Ishikawa (cell line): ENCODE data around the gene SYNDIG1.

Source experiments
- CEBPB ChIP-seq: IDR thresholded peaks from 2 replicates; pipeline ENCODE4 v1.6.1; 2012
- CREB1 ChIP-seq: IDR thresholded peaks from 2 replicates; pipeline ENCODE4 v1.6.1; 2012; ENCODE audit warnings: low read depth
- EGR1 ChIP-seq: IDR thresholded peaks from 2 replicates; pipeline ENCODE4 v1.6.1; 2012
- EP300 ChIP-seq: IDR thresholded peaks from 2 replicates; pipeline ENCODE4 v1.6.1; 2012; ENCODE audit warnings: borderline replicate concordance
- FOXM1 ChIP-seq: IDR thresholded peaks from 2 replicates; pipeline ENCODE4 v1.6.1; 2012; ENCODE audit warnings: low read depth, borderline replicate concordance
- MAX ChIP-seq: IDR thresholded peaks from 2 replicates; pipeline ENCODE4 v1.6.1; 2012
- NFIC ChIP-seq: IDR thresholded peaks from 2 replicates; pipeline ENCODE4 v1.6.1; 2012
- RAD21 ChIP-seq: IDR thresholded peaks from 2 replicates; pipeline ENCODE4 v1.6.1; 2012; ENCODE audit warnings: low read depth
- TAF1 ChIP-seq: IDR thresholded peaks from 2 replicates; pipeline ENCODE4 v1.6.1; 2012; ENCODE audit warnings: low read depth, mild to moderate bottlenecking
- TCF12 ChIP-seq: IDR thresholded peaks from 2 replicates; pipeline ENCODE4 v1.6.1; 2012; ENCODE audit warnings: low read depth
- TEAD4 ChIP-seq: IDR thresholded peaks from 2 replicates; pipeline ENCODE4 v1.6.1; 2012
- USF1 ChIP-seq: IDR thresholded peaks from 2 replicates; pipeline ENCODE4 v1.6.1; 2012
- YY1 ChIP-seq: IDR thresholded peaks from 2 replicates; pipeline ENCODE4 v1.6.1; 2012; ENCODE audit warnings: low read depth
- ZBTB7A ChIP-seq: IDR thresholded peaks from 2 replicates; pipeline ENCODE4 v1.6.1; 2012; ENCODE audit warnings: low read depth
- TF ChIP-seq, protein P1 (sequence below): IDR thresholded peaks from 2 replicates; pipeline ENCODE4 v1.6.1; 2012; ENCODE audit warnings: low read depth, mild to moderate bottlenecking

Gene SYNDIG1

DNA sequence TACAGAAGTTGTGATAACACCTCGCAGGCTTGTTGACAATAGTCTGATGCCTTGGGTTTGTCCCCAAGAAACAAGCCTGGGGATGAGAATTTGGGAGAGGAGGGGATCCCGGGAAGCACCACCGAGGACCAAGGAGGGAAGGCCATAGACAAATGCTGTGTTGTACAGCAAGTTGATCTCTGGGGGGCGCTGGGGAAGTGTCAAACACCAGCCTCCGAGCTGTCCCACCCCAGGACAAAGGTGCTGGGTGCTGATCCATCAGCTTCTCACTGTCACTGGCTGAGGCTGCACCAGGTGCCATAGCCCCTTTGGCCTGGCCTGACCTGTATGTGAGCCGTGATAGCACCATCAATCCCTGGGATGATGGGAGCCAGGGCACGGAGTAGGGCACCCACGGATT is 64.0 kb downstream of the SYNDIG1 start:
- no peak for TF ChIP-seq NFIC
- no peak for TF ChIP-seq FOXM1
- TF ChIP-seq RAD21: peak; percentile 43

GRCh38 chr20:24534282-24534681 is 64.9 kb downstream of the SYNDIG1 start:
- TF ChIP-seq, protein P1, sequence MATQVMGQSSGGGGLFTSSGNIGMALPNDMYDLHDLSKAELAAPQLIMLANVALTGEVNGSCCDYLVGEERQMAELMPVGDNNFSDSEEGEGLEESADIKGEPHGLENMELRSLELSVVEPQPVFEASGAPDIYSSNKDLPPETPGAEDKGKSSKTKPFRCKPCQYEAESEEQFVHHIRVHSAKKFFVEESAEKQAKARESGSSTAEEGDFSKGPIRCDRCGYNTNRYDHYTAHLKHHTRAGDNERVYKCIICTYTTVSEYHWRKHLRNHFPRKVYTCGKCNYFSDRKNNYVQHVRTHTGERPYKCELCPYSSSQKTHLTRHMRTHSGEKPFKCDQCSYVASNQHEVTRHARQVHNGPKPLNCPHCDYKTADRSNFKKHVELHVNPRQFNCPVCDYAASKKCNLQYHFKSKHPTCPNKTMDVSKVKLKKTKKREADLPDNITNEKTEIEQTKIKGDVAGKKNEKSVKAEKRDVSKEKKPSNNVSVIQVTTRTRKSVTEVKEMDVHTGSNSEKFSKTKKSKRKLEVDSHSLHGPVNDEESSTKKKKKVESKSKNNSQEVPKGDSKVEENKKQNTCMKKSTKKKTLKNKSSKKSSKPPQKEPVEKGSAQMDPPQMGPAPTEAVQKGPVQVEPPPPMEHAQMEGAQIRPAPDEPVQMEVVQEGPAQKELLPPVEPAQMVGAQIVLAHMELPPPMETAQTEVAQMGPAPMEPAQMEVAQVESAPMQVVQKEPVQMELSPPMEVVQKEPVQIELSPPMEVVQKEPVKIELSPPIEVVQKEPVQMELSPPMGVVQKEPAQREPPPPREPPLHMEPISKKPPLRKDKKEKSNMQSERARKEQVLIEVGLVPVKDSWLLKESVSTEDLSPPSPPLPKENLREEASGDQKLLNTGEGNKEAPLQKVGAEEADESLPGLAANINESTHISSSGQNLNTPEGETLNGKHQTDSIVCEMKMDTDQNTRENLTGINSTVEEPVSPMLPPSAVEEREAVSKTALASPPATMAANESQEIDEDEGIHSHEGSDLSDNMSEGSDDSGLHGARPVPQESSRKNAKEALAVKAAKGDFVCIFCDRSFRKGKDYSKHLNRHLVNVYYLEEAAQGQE: no peak
- no peak for TF ChIP-seq USF1
- no peak for TF ChIP-seq CREB1
- no peak for TF ChIP-seq CEBPB
- TF ChIP-seq EGR1: no peak
- no peak for TF ChIP-seq RAD21
- no peak for TF ChIP-seq NFIC
- no peak for TF ChIP-seq TEAD4
- no peak for TF ChIP-seq FOXM1
- TF ChIP-seq EP300: no peak
- no peak for TF ChIP-seq ZBTB7A
- no peak for TF ChIP-seq TCF12
- no peak for TF ChIP-seq MAX
- TF ChIP-seq YY1: no peak
- TF ChIP-seq TAF1: no peak

- TF ChIP-seq CEBPB (no peak), MAX (no peak), TEAD4 (no peak), EGR1 (no peak), TCF12 (no peak), NFIC (no peak), FOXM1 (no peak), YY1 (no peak), ZBTB7A (no peak), TAF1 (no peak), RAD21 (no peak), CREB1 (no peak), USF1 (no peak), EP300 (no peak)
- TF ChIP-seq, protein P1: no peak
These were observed 66.7 kb downstream of the SYNDIG1 start for GRCh38 chr20:24535941-24536730.

GRCh38 chr20:24537210-24537609 is 67.8 kb downstream of the SYNDIG1 start:
- TF ChIP-seq TAF1 (no peak), NFIC (no peak), USF1 (no peak), ZBTB7A (no peak), CEBPB (no peak), TEAD4 (no peak)
- TF ChIP-seq, protein P1: no peak
